Memory B cell (primary cell): ENCODE measurements around the gene GLI3.

Experiments used
- ATAC-seq: fragments of 150-1000 bp; cut with Tn5 transposase; 2 replicates; pipeline ENCODE4 v1.10.0; 2021; ENCODE audit warnings: low read depth, mild to moderate bottlenecking, moderate library complexity
- DNase-seq, 2 donors: peaks; one replicate each; pipeline ENCODE4 v3.0.0; 2022; ENCODE audit warnings: low spot score in 2 of 2
- H3K27ac Mint-ChIP-seq: one replicate; pipeline ENCODE4 v1.8.0; 2022; ENCODE audit warnings: mild to moderate bottlenecking, moderate library complexity, mixed read lengths
- H3K27me3 Mint-ChIP-seq: one replicate; pipeline ENCODE4 v1.8.0; 2022; ENCODE audit warnings: mixed read lengths
- H3K36me3 Mint-ChIP-seq: one replicate; pipeline ENCODE4 v1.8.0; 2022; ENCODE audit warnings: mild to moderate bottlenecking, mixed read lengths
- H3K4me1 Mint-ChIP-seq: one replicate; pipeline ENCODE4 v1.8.0; 2022; ENCODE audit warnings: mixed read lengths
- H3K4me3 Mint-ChIP-seq: one replicate; pipeline ENCODE4 v1.8.0; 2022; ENCODE audit warnings: mild to moderate bottlenecking, moderate library complexity, mixed read lengths
- H3K9me3 Mint-ChIP-seq: one replicate; pipeline ENCODE4 v1.8.0; 2022; ENCODE audit warnings: mixed read lengths

GLI3 gene

GRCh38 chr7:42065942-42066341 is 171.1 kb downstream of the GLI3 start:
- no peaks in the 10 kb centered on the region for H3K36me3 Mint-ChIP-seq
- peaks cover 4% of the 10 kb centered on the region for H3K27me3 Mint-ChIP-seq
- H3K27ac Mint-ChIP-seq = no peak overlapping the region
- no peak overlapping the region for H3K4me3 Mint-ChIP-seq
- ATAC-seq (no peak), DNase-seq (no peak)
- H3K9me3 Mint-ChIP-seq = no peaks in the 10 kb centered on the region
- no peaks in the 10 kb centered on the region for H3K4me1 Mint-ChIP-seq

- no peak for DNase-seq
- H3K4me1 Mint-ChIP-seq = no peaks in the 10 kb centered on the region
- H3K27me3 Mint-ChIP-seq = peaks cover 4% of the 10 kb centered on the region
- no peaks in the 10 kb centered on the region for H3K36me3 Mint-ChIP-seq
- H3K27ac Mint-ChIP-seq = no peak overlapping the region
- no peak for ATAC-seq
- no peak overlapping the region for H3K4me3 Mint-ChIP-seq
- no peaks in the 10 kb centered on the region for H3K9me3 Mint-ChIP-seq
Measured at GRCh38 chr7:42065015-42065414, 172.0 kb downstream of the GLI3 start.

- Mint-ChIP-seq H3K36me3 (no peaks in the 10 kb centered on the region), H3K27me3 (peaks cover 4% of the 10 kb centered on the region), H3K4me1 (no peaks in the 10 kb centered on the region), H3K4me3 (no peak overlapping the region), H3K9me3 (no peaks in the 10 kb centered on the region), H3K27ac (no peak overlapping the region)
- DNase-seq (no peak), ATAC-seq (no peak)
Measured at GRCh38 chr7:42064534-42064933, 172.5 kb downstream of the GLI3 start.

- no peak for DNase-seq
- H3K27me3 Mint-ChIP-seq = no peaks in the 10 kb centered on the region
- no peak overlapping the region for H3K4me3 Mint-ChIP-seq
- H3K9me3 Mint-ChIP-seq = no peaks in the 10 kb centered on the region
- H3K4me1 Mint-ChIP-seq = no peaks in the 10 kb centered on the region
- ATAC-seq = no peak
- no peak overlapping the region for H3K27ac Mint-ChIP-seq
- no peaks in the 10 kb centered on the region for H3K36me3 Mint-ChIP-seq
Measured at GRCh38 chr7:42059275-42059674, 177.7 kb downstream of the GLI3 start.

- Mint-ChIP-seq H3K36me3 (no peaks in the 10 kb centered on the region), H3K27ac (no peak overlapping the region), H3K9me3 (no peaks in the 10 kb centered on the region), H3K4me1 (no peaks in the 10 kb centered on the region), H3K4me3 (no peak overlapping the region), H3K27me3 (no peaks in the 10 kb centered on the region)
- DNase-seq = no peak
- no peak for ATAC-seq
Measured at GRCh38 chr7:42057331-42057730, 179.7 kb downstream of the GLI3 start.

GRCh38 chr7:42055171-42055570 is 181.8 kb downstream of the GLI3 start:
- Mint-ChIP-seq H3K4me1 (no peaks in the 10 kb centered on the region), H3K9me3 (no peaks in the 10 kb centered on the region), H3K36me3 (no peaks in the 10 kb centered on the region), H3K4me3 (no peak overlapping the region), H3K27me3 (no peaks in the 10 kb centered on the region), H3K27ac (no peak overlapping the region)
- ATAC-seq = no peak
- no peak for DNase-seq

GRCh38 chr7:42053834-42054233 is 183.2 kb downstream of the GLI3 start:
- Mint-ChIP-seq H3K4me1 (no peaks in the 10 kb centered on the region), H3K36me3 (no peaks in the 10 kb centered on the region), H3K4me3 (no peak overlapping the region), H3K27me3 (no peaks in the 10 kb centered on the region), H3K27ac (no peak overlapping the region), H3K9me3 (no peaks in the 10 kb centered on the region)
- ATAC-seq (no peak), DNase-seq (no peak)

GRCh38 chr7:42049761-42050160 is 187.2 kb downstream of the GLI3 start:
- H3K9me3 Mint-ChIP-seq = no peaks in the 10 kb centered on the region
- H3K27ac Mint-ChIP-seq = no peak overlapping the region
- H3K4me1 Mint-ChIP-seq = no peaks in the 10 kb centered on the region
- H3K36me3 Mint-ChIP-seq = no peaks in the 10 kb centered on the region
- H3K27me3 Mint-ChIP-seq = peaks cover 5% of the 10 kb centered on the region
- no peak for DNase-seq
- ATAC-seq = no peak
- no peak overlapping the region for H3K4me3 Mint-ChIP-seq

GRCh38 chr7:42046483-42046882 is 190.5 kb downstream of the GLI3 start:
- no peaks in the 10 kb centered on the region for H3K9me3 Mint-ChIP-seq
- peaks cover 5% of the 10 kb centered on the region for H3K27me3 Mint-ChIP-seq
- no peaks in the 10 kb centered on the region for H3K36me3 Mint-ChIP-seq
- no peaks in the 10 kb centered on the region for H3K4me1 Mint-ChIP-seq
- H3K4me3 Mint-ChIP-seq = no peak overlapping the region
- DNase-seq (no peak), ATAC-seq (no peak)
- H3K27ac Mint-ChIP-seq = no peak overlapping the region

- Mint-ChIP-seq H3K4me1 (no peaks in the 10 kb centered on the region), H3K36me3 (no peaks in the 10 kb centered on the region), H3K27ac (no peak overlapping the region), H3K27me3 (peaks cover 5% of the 10 kb centered on the region), H3K4me3 (no peak overlapping the region), H3K9me3 (no peaks in the 10 kb centered on the region)
- ATAC-seq = no peak
- DNase-seq = no peak
Measured at GRCh38 chr7:42045961-42046360, 191.0 kb downstream of the GLI3 start.

GRCh38 chr7:42039921-42040320 is 197.1 kb downstream of the GLI3 start:
- Mint-ChIP-seq H3K27ac (no peak overlapping the region), H3K4me3 (no peak overlapping the region), H3K4me1 (no peaks in the 10 kb centered on the region), H3K9me3 (no peaks in the 10 kb centered on the region), H3K27me3 (no peaks in the 10 kb centered on the region), H3K36me3 (no peaks in the 10 kb centered on the region)
- DNase-seq (no peak), ATAC-seq (no peak)

GRCh38 chr7:42035210-42035609 is 201.8 kb downstream of the GLI3 start:
- Mint-ChIP-seq H3K27ac (no peak overlapping the region), H3K27me3 (peaks cover 2% of the 10 kb centered on the region), H3K4me1 (no peaks in the 10 kb centered on the region), H3K4me3 (no peak overlapping the region), H3K36me3 (no peaks in the 10 kb centered on the region), H3K9me3 (no peaks in the 10 kb centered on the region)
- DNase-seq (no peak), ATAC-seq (no peak)

- H3K27me3 Mint-ChIP-seq = peaks cover 5% of the 10 kb centered on the region
- no peaks in the 10 kb centered on the region for H3K4me1 Mint-ChIP-seq
- H3K4me3 Mint-ChIP-seq = no peak overlapping the region
- H3K9me3 Mint-ChIP-seq = no peaks in the 10 kb centered on the region
- DNase-seq (no peak), ATAC-seq (no peak)
- H3K27ac Mint-ChIP-seq = no peak overlapping the region
- no peaks in the 10 kb centered on the region for H3K36me3 Mint-ChIP-seq
Measured at GRCh38 chr7:42033480-42033879, 203.5 kb downstream of the GLI3 start.

GRCh38 chr7:42029405-42029804 is 207.6 kb downstream of the GLI3 start:
- H3K27me3 Mint-ChIP-seq = peaks cover 8% of the 10 kb centered on the region
- no peaks in the 10 kb centered on the region for H3K9me3 Mint-ChIP-seq
- H3K4me3 Mint-ChIP-seq = no peak overlapping the region
- no peak overlapping the region for H3K27ac Mint-ChIP-seq
- no peaks in the 10 kb centered on the region for H3K36me3 Mint-ChIP-seq
- DNase-seq (no peak), ATAC-seq (no peak)
- no peaks in the 10 kb centered on the region for H3K4me1 Mint-ChIP-seq

- H3K27me3 Mint-ChIP-seq = peaks cover 7% of the 10 kb centered on the region
- DNase-seq = no peak
- H3K27ac Mint-ChIP-seq = no peak overlapping the region
- H3K36me3 Mint-ChIP-seq = no peaks in the 10 kb centered on the region
- H3K9me3 Mint-ChIP-seq = no peaks in the 10 kb centered on the region
- ATAC-seq = no peak
- H3K4me1 Mint-ChIP-seq = no peaks in the 10 kb centered on the region
- H3K4me3 Mint-ChIP-seq = no peak overlapping the region
Measured at GRCh38 chr7:42027521-42027920, 209.5 kb downstream of the GLI3 start.
